NCI-H2171 (cell line): ENCODE data around the gene PTPRC.

Experiments
- DNase-seq: peaks from one replicate; lab custom pipeline; 2025; lab: John Stamatoyannopoulos, UW

The PTPRC gene

DNA sequence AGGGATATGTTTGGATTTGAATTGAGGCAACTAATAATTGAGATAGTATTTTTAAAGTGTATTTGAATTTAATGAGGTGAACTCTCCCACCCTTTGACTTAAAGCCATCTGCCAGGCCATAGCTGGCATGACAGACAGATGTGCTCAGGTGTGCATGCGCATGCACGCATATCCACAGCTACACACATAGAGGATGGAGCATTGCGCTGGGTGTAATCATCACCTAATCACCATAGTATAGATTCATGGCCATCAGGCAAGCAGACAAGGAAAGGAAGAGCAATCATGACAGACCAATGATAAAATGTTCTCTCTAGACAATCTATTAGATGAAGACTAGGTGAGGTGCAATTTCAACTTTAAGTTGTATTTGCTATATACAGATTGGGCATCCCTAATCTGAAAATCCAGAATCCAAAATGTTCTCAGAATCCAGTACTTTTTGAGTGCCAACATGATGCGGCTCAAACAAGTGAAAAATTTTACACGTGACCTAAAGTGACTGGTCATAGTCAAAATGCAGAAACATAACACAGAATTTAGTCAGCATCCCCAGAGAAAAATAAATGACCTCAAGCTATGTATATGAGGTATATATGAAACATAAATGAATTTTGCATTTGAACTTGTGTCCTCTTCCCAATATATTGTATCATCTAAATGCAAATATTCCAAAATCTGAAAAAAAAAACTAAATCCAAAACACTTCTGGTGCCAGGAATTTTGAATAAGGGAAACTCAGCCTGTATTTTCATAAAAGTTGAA, 70.1 kb downstream of the PTPRC start:
- DNase-seq, result no peak

DNA sequence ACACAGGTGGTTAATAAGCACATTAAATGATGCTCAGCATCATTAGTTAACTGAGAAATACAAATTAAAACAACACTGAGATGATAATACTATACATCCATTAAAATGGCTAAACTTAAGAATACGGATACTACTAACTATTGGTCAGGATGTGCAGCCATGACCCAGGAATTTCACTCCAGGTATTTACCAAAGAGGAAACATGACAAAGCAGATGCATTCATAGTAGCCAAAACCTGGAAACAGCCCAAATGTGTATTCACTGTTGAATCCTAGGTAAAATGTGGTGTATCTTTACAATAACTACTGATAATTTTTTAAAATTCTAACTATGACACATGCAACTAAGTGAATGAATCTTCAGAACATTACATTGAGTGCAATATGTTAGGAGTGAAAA, 73.0 kb downstream of the PTPRC start:
- no peak for DNase-seq

DNA sequence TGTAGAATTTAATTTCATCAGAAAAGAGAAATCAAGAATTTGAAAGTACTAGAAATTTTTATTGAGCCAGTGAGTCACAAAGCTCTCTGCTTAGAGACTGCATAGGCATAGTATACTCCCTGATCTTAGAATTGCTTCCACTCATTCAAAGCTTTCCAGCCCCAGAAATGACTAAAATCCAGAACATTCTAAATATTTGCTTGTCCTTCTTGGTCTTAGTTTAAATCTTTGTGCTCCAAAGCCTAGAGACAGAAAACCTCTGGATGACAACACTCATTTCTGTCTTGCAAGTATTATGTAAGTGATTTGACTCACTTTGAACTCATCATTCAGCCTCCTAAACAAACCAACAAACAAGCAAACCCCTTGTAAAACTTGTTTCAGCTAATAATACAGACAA, 74.2 kb downstream of the PTPRC start:
- no peak for DNase-seq

DNA sequence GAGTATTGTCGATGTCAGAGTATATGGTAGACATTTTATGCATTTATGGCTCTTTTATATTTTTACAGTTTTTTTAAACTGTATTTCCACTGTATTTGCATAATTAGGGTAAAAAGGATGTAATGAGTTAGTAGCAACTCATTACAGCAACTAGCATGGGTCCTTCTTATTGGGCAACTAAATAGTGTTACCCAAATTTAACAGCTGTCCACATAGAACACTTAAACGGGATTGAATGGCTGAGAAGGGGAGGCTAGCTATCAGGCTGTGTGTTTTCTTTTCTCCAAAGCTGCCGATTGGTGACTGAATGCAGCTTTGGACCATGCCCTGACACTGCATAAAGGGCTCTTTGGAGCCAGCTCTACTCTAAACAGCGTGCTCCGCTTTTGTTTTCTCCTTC, 75.4 kb downstream of the PTPRC start:
- no peak for DNase-seq

DNA sequence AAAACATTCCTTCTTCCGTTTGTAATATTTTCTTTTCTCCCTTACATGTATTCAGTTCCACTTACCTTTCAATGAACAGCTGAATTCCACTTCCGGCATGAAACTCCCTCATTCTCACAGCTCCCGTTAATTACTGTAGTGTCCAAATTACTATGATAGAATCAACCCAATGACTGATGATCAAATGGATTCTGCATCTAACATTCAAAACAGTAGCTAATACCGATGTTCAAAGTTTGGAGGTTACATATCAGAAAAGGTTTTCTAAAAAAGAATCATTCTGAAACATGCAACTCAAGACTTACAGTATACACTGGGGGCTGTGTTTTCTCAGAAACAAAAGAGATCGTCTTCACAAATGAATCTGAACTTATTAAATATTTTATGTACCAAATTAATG, 77.2 kb downstream of the PTPRC start:
- no peak for DNase-seq

DNA sequence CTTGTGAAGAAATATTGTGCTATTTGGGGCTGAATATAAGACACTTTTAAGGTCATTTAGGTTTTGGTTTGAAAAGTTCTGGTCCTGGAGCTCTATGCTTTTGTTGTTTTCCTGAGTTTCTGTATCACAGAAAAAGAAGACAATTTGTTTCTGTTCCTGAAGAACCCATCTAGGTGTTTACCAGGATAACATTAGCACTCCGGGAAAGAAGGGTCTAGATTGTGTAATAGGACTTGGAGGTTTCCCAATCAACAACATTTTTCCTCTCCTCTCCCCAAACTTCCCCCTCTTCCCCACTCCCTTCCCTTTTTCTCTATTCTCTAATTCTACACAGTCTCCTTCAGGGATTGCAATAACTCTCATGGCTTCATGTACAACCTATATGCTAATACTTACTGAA, 78.7 kb downstream of the PTPRC start:
- DNase-seq, result no peak

DNA sequence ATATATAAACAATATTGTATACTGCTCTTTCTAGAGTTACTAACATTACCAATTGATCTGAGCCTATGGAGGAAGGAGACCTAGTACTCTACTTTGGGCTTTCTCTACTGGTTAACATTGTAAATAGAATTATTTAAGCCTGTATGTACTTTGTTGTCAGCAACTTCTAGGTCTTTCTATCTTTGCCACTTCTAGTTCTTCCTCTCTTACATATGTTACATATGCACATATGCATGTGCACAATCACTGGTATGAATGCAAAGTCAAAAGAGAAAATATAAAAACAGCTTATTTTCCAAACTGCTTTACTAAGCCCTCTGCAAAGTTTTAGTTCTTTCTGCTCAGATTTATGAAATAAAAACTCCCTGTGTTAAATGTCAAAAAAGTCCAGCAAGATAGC, 84.3 kb downstream of the PTPRC start:
- DNase-seq, result no peak

DNA sequence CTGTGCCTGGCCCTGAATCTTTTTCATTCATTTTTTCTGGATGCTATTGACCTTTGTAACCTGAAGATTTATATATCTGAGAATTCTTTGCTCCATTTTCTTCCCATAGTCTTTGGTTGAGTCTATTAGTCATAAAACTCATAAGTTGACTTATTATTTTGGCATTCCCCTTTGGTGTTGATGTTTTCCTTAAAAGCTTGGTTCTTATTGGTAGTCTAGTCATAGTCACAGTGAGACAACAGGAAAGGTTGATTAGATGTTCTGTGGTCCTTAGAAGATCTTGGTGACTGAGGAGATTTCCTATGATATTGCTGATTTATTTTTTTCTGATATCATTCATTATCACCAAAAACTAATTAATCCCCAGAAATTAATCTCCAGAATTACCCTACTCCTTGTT, 86.2 kb downstream of the PTPRC start:
- no peak for DNase-seq

DNA sequence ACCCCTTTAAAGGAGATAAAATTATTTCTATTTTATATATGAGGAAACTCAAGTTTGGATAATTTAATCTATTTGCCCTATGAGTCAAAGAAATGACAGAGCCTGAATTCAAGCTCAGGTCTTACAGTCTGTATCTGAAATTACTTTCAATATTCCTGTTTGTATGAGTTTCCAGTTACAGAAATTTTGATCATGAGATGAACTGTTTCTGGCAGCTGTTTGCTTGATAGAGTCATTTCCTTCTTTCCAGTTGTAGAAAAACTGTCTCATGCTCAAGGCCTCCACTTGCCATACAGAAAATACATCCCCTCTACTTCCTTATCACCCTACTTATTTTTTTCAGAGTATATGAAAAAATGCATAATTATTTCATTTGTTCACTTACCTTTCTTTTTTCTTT, 87.6 kb downstream of the PTPRC start:
- no peak for DNase-seq

DNA sequence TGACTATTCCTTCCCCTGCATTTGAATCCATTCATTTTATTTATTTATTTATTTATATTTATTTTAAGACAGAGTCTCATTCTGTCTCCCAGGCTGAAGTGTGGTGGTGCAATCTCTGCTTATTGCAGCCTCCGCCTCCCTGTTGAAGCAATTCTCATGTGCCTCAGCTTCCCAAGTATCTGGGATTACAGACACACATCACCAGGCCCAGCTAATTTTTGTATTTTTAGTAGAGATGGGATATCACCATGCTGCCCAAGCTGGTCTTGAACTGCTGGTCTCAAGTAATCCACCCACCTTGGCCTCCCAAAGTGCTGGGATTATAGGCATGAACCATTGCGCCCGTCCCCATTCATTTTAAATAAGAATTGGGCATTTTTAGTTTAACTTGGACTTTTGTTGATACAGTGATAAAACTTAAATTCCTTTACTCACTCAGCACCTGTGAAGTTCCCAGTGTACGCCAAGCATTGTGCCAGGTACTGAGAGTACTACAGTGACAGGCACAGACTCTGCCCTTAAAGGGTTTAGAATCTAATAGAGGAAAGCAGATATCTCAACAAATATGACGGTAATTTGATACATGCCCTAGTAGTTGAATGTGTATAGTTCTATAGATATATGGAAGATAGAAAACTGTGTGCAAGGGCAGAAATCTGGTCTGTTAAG, 90.5 kb downstream of the PTPRC start:
- no peak for DNase-seq

DNA sequence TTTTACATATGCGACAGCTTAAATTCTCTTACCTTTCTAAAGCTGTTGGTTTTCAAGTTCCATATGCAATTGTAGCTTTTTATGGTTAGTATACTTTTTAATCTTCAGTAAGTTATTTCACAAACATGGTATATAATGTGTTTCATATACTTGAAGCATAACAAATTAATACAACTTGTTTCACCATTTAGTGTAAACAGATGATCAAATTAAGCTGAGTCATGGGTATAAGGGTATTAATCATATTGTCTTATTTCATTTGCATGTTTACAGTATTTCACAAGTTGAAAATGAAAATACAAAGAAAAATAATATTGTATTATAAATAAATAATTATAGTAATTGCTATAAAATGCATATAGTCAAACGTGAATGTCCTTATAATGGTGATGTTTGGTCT, 92.1 kb downstream of the PTPRC start:
- no peak for DNase-seq

DNA sequence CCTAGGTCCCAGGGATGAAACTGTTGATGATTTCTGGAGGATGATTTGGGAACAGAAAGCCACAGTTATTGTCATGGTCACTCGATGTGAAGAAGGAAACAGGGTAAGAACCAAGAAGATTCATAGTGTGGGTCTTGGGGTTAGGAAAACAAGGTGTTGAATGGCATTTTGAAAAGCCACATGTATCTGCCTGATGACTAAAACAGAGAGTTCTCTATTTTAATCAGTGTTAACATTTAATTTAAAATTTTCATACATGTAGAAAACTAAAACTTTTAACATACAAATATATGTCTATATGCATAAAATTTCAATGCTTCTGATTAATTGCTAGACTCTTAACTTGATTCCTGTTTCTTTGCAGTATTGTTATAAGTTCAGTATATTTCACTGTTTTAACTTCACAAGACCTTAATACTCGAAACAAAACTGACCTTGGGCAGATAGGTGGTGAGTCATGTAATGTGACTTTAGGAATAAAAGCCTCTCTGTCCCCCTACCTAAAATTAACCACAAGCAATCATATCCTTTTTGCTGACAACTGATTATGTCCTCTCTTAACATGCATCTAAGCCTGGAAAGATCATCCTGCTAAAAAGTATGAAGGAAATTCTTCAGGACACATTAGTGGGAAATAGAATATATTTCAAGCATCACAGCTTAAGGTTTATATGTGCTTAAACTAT, 95.6 kb downstream of the PTPRC start:
- DNase-seq, result no peak

DNA sequence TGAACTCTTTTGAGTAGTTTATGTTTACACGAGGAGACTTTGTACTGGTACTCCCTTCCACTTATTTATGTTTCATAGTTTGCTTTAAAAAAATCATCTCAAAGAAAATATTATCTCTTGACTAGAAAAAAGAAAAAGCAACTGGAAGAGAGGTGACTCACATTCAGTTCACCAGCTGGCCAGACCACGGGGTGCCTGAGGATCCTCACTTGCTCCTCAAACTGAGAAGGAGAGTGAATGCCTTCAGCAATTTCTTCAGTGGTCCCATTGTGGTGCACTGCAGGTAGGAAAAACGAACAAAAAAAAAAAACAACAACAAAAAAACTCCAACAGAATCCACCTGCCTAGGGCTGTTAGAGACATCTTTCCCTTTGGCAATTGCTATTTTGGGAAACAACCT, 102.9 kb downstream of the PTPRC start:
- no peak for DNase-seq

DNA sequence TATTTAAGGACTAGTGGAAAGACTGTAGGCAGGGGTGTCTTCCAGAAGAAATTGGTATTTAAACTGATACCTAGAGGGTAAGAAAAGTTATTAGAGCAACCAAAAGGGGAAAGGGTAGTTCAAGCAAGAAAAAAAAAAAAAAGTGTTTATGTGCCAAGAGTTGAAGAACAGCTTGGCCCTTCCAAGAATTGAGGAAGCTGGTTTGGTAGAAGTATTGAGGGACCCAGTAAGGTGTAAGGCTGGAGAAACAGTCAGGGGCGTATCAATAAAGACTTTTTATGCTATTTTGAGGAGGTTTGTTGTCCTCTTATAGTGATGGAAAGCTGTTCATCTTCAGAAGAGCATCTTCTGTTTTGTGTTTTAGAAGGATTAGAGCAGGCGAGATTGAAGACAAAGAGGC, 108.3 kb downstream of the PTPRC start:
- no peak for DNase-seq

DNA sequence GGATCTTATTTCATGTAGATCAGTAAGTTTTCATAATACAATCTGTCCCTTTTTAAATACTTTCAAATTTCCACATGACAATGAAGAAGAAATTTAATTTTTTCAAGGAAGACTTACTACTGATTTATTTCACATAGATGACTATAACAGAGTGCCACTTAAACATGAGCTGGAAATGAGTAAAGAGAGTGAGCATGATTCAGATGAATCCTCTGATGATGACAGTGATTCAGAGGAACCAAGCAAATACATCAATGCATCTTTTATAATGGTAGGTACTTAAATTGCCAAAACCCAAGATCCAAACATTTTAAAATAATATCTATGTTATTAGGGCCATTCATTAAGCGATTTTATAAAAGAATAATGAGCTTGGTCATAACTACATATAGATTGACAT, 110.4 kb downstream of the PTPRC start:
- DNase-seq, result no peak

DNA sequence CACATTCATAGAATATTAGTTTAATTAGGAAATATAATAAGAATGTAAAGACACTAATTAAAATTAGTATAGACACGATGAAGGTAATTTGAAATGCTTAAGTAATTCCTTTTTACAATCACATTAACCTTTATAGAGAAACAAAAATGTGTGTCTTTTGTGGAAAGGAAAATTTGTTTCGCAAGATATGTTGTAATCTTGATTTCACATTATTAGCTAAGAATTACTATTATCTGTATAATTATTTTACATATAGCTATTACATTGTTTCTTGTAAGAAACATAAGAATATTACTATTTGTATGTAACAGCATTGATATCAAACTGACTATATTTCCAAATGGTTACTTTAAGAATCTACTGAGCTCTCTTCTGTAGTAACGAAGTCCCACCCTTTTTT, 111.2 kb downstream of the PTPRC start:
- DNase-seq, result no peak

DNA sequence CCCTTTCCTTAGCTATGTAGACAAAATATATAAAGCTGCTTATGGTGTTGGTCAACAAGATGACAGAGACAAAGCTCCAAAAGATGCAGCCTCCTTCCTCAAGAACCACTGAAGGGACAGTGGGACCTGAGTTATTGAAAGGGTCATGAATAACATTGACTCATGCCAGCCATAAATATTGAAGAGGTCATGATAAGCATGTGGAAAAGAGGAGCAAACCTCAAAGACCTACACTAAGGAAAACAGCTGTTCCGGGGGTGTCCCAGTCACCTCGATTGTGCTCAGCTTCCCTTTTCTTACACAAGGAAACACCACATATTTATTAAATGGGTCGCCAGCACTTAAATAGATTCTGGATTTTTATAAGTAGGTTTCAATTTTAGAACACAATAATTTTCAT, 112.9 kb downstream of the PTPRC start:
- DNase-seq, result no peak

DNA sequence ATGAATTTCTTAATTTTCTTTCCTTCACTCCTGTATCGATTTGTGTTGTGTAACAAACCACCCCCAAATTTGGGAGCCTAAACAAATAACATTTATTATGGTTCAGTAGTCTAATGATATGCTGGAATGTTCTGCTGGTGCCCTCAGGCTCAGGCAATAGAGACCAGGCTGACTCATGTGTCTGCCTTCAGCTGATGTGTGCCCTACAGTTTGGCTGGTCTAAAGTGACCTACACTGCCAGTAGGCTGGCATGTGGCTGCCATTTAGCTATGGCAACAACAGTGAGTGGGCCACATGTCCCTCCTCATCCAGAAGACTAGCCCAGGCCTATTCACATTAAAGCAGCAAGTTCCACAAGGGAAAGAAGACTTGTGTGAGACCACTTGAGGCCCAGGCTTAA, 115.8 kb downstream of the PTPRC start:
- DNase-seq, result no peak

DNA sequence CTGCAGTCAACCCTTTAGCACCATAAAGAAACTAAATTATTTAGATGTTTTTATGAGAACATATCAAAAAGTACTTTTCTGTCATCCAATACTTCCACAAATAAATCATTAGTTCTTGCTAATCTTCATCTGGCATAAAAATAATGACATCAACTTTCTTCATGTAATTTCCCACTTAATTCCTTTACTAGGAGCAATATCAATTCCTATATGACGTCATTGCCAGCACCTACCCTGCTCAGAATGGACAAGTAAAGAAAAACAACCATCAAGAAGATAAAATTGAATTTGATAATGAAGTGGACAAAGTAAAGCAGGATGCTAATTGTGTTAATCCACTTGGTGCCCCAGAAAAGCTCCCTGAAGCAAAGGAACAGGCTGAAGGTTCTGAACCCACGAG, 116.9 kb downstream of the PTPRC start:
- DNase-seq, result no peak

DNA sequence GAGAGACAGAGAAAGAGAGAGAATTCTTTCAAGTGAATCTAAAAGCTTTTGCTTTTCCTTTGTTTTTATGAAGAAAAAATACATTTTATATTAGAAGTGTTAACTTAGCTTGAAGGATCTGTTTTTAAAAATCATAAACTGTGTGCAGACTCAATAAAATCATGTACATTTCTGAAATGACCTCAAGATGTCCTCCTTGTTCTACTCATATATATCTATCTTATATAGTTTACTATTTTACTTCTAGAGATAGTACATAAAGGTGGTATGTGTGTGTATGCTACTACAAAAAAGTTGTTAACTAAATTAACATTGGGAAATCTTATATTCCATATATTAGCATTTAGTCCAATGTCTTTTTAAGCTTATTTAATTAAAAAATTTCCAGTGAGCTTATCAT, 117.6 kb downstream of the PTPRC start:
- no peak for DNase-seq

DNA sequence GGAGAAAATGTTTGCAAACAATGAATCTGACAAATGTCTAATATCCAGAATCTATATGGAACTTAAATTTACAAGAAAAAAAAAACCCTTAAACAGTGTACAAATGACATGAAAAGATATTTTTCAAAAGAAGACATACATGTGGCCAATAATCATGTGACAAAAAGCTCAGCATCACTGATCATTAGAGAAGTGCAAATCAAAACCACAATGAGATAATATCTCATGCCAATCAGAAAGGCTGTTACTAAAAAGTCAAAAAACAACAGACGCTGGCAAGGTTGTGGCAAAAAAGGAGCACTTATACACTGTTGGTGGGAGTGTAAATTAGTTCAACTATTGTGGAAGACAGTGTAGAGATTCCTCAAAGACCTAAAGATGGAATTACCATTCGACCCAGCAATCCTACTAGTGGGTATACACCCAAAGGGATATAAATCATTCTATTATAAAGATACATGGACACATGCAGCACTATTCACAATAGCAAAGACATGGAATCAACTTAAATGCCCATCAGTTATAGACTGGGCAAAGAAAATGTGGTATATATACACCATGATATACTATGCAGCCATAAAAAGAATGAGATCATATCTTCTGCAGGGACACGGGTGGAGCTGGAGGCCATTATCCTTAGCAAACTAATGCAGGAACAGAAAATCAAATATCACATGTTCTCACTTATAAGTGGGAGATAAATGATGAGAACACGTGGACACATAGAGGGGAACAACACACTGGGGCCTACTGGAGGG, 123.2 kb downstream of the PTPRC start:
- DNase-seq, result no peak

DNA sequence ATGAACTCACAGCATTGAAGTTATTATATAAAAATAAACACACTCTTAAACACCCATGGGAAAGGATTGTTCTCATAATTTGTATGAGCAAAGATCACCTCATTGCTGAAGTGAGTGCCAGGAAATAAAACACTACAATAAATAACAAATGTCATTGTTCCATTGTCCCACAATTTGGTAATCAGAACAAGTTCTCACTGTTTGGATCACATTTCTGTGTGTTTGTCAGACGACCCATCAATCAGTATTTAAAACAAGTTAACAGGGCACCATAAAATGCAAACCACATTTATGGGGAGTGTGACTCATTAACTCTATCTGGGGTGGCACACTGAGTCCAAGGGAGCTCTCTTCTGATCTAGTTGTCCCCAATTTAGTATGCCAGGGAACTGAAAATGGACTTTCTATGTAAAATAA, 124.5 kb downstream of the PTPRC start:
- DNase-seq, result no peak

DNA sequence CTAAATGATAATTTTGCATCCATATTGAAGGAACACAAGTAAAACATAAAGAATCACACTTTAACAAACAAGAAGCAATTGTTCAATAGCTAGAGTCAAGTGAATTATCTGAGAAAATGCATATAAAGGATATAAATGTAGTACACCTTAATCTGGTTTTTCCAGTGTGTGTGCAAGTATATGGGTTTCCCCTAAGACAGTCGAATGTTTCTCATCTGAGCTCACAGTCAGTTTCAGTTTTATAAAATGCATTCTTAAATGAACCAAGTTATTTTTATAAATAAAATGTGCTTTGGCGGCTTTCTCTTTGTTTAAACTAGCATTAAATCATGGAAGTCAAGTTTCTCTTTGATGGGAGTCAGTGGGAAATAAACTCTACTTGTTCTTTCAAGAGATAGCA, 125.9 kb downstream of the PTPRC start:
- no peak for DNase-seq
